ENCODE results near the gene PTPN3. TPM values are rescaled to one million over a fixed set of nuclear protein-coding genes. Genes with fewer than 3 reads are reported as not detected.

Gene PTPN3
- total RNA-seq, 1 experiment from 2014 or later: 10.4 TPM

DNA sequence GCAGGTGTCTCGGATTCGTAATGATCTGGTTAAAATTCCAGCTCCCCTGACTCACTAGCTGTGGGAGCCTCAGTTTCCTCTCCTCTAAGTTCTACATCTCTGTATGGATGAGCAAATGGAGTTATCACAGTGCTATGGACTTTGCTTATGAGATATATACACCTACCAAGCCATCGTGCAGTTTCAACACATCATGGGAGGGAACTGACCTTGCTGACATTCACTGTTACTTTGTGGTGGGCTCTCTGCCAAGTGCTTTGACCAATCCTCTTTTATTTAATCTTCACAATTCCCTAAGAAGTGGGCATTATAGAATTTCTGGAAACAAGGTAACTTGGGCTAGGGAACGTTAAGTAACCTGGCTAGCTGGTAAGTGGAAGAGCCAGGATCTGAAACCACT is 70.2 kb downstream of the PTPN3 start:
- Histone ChIP-seq H3K9me3 (ENCODE audit: control insufficient read depth, insufficient read depth, low read depth, low read length) (no peaks in the 10 kb centered on the region), H3K27me3 (ENCODE audit: control insufficient read depth, insufficient read depth, low read length) (no peaks in the 10 kb centered on the region), H3K4me3 (ENCODE audit: low read depth in 2 of 2, low read length in 2 of 2) (no peak overlapping the region), H3K4me1 (ENCODE audit: control insufficient read depth, insufficient read depth, low read length) (no peaks in the 10 kb centered on the region), H3K36me3 (ENCODE audit: control insufficient read depth, insufficient read depth, low read length) (peaks cover 4% of the 10 kb centered on the region; the same call in 1 of the 2 replicates), H3K27ac (ENCODE audit: low read length) (no peak overlapping the region)
- in situ Hi-C loops (cut with HindIII; ENCODE audit: low pct_unique_long_range_greater_than_20kb, low sequenced_read_pairs) (no loop called here), intact Hi-C loops (cut with micrococcal nuclease; ENCODE audit: unreplicated experiment) (no loop called here)
- no peak for ATAC-seq
- DNase-seq (ENCODE audit: low read depth, low spot score): no peak
- CTCF ChIA-PET: interaction anchor here (0.6 kb wide), 1 partner anchor 42 kb away, joined by 3 read pairs; no protein-coding TSS in a partner anchor
- TF ChIP-seq CTCF (IDR thresholded peaks at IDR 0.05): no peak
- no peak for TF ChIP-seq TCF7L2 (IDR thresholded peaks at IDR 0.05; ENCODE audit: low read depth, low read length)
- no peak for TF ChIP-seq POLR2AphosphoS5 (IDR thresholded peaks at IDR 0.05; ENCODE audit: low read depth, low read length)
- no peak for TF ChIP-seq SIN3A (IDR thresholded peaks at IDR 0.05; ENCODE audit: borderline replicate concordance, insufficient read depth, low read depth, low read length)
- TF ChIP-seq, protein P1, sequence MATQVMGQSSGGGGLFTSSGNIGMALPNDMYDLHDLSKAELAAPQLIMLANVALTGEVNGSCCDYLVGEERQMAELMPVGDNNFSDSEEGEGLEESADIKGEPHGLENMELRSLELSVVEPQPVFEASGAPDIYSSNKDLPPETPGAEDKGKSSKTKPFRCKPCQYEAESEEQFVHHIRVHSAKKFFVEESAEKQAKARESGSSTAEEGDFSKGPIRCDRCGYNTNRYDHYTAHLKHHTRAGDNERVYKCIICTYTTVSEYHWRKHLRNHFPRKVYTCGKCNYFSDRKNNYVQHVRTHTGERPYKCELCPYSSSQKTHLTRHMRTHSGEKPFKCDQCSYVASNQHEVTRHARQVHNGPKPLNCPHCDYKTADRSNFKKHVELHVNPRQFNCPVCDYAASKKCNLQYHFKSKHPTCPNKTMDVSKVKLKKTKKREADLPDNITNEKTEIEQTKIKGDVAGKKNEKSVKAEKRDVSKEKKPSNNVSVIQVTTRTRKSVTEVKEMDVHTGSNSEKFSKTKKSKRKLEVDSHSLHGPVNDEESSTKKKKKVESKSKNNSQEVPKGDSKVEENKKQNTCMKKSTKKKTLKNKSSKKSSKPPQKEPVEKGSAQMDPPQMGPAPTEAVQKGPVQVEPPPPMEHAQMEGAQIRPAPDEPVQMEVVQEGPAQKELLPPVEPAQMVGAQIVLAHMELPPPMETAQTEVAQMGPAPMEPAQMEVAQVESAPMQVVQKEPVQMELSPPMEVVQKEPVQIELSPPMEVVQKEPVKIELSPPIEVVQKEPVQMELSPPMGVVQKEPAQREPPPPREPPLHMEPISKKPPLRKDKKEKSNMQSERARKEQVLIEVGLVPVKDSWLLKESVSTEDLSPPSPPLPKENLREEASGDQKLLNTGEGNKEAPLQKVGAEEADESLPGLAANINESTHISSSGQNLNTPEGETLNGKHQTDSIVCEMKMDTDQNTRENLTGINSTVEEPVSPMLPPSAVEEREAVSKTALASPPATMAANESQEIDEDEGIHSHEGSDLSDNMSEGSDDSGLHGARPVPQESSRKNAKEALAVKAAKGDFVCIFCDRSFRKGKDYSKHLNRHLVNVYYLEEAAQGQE (IDR thresholded peaks at IDR 0.05; ENCODE audit: insufficient read depth in 1 of 2, low read depth in 2 of 2, low read length in 1 of 2): no peak
- BruUV-seq (replicated peaks): no TSS peak
- POLR2A ChIA-PET: no interaction called here

GRCh38 chr9:109426626-109427402 is 71.3 kb downstream of the PTPN3 start:
- DNase-seq (ENCODE audit: low read depth, low spot score) (no peak), ATAC-seq (no peak)
- Histone ChIP-seq H3K4me3 (ENCODE audit: low read depth in 2 of 2, low read length in 2 of 2) (no peak overlapping the region), H3K27ac (ENCODE audit: low read length) (no peak overlapping the region), H3K36me3 (ENCODE audit: control insufficient read depth, insufficient read depth, low read length) (peaks cover 4% of the 10 kb centered on the region; the same call in 1 of the 2 replicates), H3K4me1 (ENCODE audit: control insufficient read depth, insufficient read depth, low read length) (no peaks in the 10 kb centered on the region), H3K27me3 (ENCODE audit: control insufficient read depth, insufficient read depth, low read length) (no peaks in the 10 kb centered on the region), H3K9me3 (ENCODE audit: control insufficient read depth, insufficient read depth, low read depth, low read length) (no peaks in the 10 kb centered on the region)
- BruUV-seq (replicated peaks): no TSS peak
- TF ChIP-seq POLR2AphosphoS5 (IDR thresholded peaks at IDR 0.05; ENCODE audit: low read depth, low read length): no peak
- TF ChIP-seq, protein P1 (IDR thresholded peaks at IDR 0.05; ENCODE audit: insufficient read depth in 1 of 2, low read depth in 2 of 2, low read length in 1 of 2): no peak
- TF ChIP-seq CTCF (IDR thresholded peaks at IDR 0.05): no peak
- TF ChIP-seq TCF7L2 (IDR thresholded peaks at IDR 0.05; ENCODE audit: low read depth, low read length): no peak
- TF ChIP-seq SIN3A (IDR thresholded peaks at IDR 0.05; ENCODE audit: borderline replicate concordance, insufficient read depth, low read depth, low read length): no peak
- ChIA-PET CTCF (no interaction called here), POLR2A (interaction anchor here (0.5 kb wide), 1 partner anchor 43 kb away, joined by 4 read pairs; no protein-coding TSS in a partner anchor)
- intact Hi-C loops (cut with micrococcal nuclease; ENCODE audit: unreplicated experiment): no loop called here
- in situ Hi-C loops (cut with HindIII; ENCODE audit: low pct_unique_long_range_greater_than_20kb, low sequenced_read_pairs): no loop called here
